C4-2B (cell line): Measurements from ENCODE around the gene PDE1A.

Experiments
- ZFX ChIP-seq: fragments of 450-650 bp; IDR thresholded peaks from 2 replicates; pipeline ENCODE4 v1.6.1; 2017
- TF ChIP-seq, protein P1 (sequence below): fragments of 450-650 bp; conservative IDR thresholded peaks from 2 replicates; pipeline ENCODE4 v1.5.1; 2017; ENCODE audit warnings: mild to moderate bottlenecking

DNA sequence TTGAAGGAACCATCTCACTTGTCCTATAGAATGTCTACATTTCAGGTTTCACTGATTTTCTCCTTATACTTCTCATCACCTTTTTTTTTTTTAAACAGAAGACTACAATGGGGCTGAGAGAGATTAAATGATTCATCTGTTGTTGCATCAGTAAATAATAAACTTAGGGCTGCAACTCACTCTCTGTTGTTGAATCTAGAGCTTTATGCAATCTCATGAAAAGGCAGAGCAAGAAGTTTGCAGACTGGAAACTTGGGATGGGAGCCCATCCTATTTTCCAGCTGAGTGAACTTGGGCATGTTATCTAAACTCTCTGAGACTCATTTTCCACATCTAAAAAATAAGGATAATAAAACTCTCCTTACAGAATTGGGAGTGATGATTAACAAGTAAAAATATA is 58.4 kb downstream of the PDE1A start:
- TF ChIP-seq, protein P1, sequence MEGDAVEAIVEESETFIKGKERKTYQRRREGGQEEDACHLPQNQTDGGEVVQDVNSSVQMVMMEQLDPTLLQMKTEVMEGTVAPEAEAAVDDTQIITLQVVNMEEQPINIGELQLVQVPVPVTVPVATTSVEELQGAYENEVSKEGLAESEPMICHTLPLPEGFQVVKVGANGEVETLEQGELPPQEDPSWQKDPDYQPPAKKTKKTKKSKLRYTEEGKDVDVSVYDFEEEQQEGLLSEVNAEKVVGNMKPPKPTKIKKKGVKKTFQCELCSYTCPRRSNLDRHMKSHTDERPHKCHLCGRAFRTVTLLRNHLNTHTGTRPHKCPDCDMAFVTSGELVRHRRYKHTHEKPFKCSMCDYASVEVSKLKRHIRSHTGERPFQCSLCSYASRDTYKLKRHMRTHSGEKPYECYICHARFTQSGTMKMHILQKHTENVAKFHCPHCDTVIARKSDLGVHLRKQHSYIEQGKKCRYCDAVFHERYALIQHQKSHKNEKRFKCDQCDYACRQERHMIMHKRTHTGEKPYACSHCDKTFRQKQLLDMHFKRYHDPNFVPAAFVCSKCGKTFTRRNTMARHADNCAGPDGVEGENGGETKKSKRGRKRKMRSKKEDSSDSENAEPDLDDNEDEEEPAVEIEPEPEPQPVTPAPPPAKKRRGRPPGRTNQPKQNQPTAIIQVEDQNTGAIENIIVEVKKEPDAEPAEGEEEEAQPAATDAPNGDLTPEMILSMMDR: no peak
- no peak for TF ChIP-seq ZFX
